Measurements from ENCODE around the gene CD59.
A peak's percentile ranks its signal among the peaks of the same experiment; 100 is the strongest.
"Not testable (repeated sequence)": the region's sequence is repeated elsewhere in the genome, so short reads cannot be mapped to it uniquely, and the experiment has no call there.

The CD59 gene

DNA sequence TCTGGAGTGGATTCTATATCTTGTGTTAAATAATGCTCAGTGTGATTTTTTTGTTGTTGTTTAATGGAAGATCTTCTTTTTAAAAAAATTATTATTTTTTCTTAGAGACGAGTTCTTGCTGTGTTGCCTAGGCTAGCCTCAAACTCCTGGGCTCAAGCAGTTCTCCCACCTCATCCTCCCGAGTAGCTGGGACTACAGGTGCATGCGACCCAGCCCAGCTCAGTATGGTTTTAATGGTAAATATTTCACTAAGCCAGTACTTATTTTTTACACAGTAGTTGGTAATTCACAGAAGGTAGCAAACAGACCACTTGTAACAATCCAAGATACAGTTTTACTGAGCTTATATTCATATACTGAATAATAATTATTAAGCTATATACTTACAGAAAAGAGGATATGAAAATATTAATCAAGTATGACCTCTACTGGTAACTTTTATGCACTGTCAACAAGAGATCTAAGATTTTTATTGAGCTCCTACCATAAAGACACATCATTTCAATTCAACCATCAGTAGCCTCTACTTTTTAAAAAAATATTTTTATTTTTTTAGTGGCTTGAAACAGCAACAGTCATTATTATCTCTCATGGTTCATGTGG lies 6.1 kb upstream of the CD59 start:
- peak; percentile 39 for DNase-seq

DNA sequence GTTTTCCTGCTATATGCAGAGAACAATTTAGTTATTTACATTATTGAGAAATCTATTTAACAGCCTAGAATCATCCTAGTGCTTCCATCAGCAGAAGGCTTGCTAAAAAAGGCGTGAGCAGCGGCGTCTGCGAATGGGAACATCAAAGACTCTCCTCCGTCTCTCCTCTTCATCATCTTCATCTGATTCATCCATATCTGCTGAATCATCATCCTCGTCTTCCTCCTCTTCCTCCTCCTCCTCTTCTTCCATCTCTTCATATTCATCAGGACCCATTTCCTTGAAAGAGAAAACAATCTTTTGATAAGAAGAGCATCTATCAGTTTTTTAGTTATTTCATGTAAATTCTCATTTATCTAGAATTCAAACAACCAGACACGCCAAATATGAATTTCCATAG lies 5.6 kb upstream of the CD59 start:
- no peak for DNase-seq

DNA sequence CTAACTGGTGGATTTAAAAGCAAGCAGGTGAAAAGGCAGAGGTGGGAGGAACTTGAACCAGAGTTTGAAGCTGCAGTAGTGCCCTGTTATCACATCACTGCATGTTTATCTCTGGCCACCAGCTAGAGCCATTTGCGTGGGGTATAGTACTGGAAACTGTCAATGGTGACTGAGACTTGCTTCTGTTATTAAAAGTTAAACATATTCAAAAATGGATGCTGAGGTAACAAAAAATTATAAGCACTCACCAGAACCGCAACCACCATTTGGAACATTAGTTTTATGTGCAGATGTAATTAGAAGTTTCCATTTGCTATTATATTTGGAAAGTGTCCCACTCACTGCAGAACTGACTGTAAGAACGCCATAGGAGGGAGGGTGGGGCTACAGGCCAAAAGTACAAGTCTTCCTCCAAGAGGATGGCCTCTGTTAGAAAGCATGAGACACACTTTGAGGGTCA lies 1.2 kb upstream of the CD59 start:
- DNase-seq: no peak

DNA sequence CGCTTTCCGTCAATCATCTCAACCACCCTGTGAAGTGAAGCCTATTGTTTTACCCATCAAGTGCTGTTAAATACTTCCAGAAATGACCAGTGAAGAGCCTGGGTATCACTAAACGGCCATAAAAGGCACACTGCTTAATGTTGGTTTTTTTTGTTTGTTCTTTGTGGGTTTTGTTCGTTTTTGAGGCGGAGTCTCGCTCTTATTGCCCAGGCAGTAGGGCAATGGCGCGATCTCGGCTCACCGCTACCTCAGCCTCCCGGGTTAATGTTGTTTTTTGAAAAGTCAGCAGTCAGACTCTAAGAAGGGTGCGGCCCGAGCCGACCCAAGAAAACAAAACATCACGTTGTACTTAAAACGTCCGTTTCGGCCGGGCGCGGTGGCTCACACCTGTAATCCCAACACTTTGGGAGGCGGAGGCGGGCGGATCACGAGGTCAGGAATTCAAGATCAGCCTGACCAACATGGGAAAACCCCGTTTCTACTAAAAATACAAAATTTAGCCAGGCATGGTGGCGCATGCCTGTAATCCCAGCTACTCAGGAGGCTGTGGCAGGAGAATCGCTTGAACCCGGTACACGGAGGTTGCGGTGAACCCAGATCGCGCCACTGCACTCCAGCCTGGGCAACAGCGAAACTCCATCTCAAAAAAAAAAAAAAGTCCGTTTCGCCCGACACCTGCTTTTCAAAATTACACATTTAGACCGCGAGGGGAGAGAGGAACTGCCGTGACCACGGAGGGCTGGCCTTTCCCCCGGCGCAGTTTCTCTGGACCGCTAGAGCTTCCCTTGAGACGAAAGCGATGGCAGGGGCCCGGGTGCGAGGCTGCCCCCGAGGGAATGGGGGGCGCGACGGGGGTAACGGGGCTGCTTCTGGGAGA lies 714 bp downstream of the CD59 start:
- peak; percentile 38 for DNase-seq

DNA sequence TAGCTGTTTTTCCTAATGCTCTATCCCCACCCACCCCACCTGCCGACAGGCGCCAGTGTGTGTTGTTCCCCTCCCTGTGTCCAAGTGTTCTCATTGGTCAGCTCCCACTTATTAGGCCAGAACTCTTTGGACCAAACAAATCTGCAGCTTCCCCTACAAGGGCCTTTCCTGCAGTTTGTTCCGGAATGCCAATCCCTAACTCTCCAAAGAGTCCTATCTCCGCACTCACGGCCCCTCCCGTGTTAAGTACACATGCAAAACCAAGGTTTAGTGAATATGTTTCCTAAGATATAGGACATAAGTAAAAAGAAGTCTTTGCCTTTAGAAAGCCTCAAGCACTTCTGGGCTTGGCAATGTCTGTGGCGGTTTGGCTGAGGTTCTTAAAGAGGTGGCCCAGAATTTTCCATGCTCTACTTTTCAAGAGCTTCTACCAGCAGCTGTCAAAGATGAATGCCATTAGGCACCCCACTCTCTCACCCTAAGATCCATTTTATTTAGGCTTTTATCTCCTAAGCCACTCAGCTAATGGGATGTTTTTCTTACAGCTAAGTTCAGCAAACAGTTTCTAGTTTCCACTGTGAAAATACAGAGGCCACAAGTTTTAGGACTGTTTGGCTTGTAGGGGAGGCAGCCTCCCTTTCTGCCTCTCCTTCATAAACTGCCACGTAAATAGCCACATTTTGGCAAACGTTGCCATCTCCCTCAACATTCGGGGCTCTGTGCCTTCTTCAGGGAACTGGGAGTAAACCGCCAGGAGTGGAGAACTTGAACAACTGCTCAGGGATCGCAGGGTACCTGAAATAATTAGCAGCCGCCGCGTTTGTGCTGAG lies 1.6 kb downstream of the CD59 start:
- no peak for DNase-seq

DNA sequence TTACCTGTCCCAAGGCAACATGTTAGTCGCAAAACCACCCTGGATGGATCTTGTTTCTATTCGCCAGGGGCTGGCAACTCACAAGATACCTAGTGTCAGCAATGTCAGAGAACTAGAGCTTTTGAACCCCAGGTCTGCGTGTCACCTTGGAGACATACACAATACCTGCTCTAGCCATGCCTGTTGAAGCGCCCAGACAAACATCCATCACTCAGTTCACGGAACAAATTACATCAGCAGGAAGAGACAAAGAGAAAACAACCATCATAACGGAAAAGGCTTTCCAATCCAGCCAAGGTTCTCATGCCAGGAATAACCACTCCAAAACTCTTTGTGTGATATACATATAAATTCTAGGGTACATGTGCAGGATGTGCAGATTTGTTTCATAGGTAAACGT lies 2.2 kb downstream of the CD59 start:
- no peak for DNase-seq

DNA sequence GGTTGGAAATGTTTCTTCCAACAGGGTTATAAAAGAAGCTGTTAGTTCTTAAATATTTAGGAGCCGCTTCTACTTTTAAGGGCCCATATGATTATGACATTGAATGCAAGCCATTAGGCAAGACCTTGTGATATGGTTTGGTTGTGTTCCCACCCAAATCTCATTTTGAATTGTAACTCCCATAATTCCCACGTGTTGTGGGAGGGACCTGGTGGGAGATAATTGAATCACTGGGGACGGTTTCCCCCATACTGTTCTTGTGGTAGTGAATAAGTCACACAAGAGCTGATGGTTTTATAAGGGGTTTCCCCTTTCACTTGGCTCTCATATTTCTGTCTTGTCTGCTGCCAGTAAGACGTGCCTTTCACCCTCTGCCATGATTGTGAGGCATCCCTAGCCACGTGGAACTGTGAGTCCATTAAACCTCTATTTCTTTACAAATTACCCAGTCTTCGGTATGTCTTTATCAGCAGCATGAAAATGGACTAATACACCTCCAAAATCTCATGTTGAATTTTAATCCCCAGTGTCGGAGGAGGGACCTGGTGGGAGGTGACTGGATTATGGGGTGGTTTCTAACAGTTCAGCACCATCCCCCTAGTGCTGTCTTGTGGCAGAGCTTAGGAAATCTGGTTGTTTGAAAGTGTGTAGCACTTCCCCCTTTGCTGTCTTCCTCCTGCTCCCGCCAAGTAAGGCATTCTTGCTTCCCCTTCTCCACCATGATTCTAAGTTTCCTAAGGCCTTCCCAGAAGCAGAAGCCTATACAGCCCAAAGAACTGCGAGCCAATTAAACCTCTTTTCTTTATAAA lies 4.3 kb downstream of the CD59 start:
- DNase-seq: no peak

DNA sequence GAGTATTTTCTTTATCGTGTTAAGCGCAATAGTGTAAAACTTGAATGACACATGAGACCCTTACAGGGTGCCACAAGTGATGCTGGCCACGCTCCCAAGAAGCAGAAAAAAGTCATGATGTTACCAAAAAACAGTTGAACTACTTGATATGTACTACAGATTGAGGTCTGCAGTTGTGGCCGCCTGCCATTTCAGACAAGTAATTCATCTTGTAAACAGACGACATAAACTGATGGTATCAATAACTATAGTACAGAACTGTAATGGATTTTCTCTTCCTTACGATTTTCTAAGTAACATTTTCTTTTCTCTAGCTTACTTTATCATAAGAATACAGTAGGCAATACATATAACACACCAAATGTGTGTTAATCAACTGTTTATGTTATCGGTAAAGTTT lies 5.5 kb downstream of the CD59 start:
- DNase-seq: no peak

DNA sequence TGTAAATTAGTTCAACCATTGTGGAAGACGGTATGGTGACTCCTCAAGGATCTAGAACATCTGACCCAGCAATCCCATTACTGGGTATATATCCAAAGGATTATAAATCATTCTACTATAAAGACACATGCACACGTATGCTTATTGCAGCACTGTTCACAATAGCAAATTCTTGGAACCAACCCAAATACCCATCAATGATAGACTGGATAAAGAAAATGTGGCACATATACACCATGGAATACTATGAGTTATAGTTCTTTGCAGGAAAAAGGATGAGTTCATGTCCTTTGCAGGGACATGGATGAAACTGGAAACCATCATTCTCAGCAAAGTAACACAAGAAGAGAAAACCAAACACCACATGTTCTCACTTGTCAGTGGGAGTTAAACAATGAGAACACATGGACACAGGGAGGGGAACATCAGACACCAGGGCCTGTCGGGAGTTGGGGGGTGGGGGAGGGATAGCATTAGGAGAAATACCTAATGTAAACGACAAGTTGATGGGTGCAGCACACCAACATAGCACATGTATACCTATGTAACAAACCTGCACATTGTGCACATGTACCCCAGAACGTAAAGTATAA lies 7.1 kb downstream of the CD59 start:
- DNase-seq: not testable (repeated sequence)

DNA sequence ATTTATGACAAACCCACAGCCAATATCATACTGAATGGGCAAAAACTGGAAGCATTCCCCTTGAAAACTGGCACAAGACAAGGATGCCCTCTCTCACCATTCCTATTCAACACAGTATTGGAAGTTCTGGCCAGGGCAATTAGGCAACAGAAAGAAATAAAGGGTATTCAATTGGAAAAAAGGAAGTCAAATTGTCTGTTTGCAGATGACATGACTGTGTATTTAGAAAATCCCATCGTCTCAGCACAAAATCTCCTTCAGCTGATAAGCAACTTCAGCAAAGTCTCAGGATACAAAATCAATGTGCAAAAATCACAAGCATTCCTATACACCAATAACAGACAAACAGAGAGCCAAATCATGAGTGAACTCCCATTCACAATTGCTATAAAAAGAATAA lies 8.7 kb downstream of the CD59 start:
- not testable (repeated sequence) for DNase-seq

DNA sequence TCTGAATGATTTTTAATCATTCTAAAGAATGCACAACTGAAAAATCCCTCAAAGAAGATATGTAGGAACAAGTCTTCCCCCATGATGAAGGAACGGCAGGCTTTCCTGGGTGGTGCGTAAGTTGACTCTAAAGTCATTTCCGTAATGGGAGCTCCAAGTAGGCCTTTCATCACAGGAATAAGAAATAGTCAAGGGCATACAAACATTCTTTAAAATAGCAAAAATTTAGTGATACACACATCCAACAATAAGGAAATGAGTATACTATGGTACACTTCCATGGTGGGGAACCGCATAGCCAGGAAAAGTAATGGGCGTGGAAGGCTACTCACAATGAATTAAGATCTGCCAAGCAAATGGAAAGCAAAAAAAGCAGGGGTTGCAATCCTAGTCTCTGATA lies 10.7 kb downstream of the CD59 start:
- DNase-seq: no peak

DNA sequence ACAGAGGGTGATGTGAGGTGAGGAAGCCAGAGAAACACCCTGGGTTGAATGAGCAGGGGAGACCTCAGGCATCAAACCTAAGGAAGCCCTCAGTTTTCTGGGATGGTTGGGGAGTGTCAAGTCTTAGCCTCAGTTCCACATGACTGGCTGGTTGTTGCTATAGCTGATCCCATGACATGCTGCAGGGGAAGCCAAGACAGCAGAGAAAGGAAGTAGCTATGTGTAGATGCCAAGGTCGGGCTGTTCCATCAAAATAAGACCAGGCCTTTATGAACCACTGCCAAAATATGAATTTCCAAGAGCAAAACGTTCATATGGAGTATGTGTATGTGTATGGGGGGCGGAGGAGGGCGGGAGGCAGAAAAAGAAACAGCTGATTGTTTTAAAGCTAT lies 11.6 kb downstream of the CD59 start:
- no peak for DNase-seq

DNA sequence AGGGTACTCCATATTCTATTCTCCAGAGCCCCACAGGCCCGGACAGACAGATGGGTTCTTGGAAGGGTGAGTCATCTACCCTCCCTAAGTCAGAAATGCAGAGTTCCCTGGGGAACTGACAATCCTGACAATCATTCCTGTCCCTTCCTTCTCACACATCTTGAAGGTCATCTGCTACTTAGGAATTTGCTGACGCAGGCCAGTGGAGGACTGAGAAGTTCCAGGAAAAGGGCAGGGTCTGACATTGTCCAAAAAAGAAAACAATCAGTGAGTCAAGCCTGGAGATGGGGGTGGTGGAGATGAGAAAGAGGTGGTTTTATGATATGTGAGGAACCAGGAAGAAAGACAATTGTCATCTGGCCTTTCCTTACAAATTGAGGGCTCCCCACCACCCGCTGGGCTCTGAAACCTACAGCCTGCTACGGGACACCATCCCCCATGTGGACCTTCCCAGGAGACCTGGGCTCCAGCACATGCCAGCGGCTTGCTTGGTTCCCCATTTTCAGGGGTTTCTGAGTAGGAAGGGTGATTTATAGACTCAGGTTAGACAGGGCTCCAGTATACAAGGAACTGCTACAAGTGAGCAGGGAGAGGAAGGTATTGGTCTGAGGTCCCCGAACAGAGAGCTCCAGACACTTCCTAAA lies 12.9 kb downstream of the CD59 start:
- no peak for DNase-seq

DNA sequence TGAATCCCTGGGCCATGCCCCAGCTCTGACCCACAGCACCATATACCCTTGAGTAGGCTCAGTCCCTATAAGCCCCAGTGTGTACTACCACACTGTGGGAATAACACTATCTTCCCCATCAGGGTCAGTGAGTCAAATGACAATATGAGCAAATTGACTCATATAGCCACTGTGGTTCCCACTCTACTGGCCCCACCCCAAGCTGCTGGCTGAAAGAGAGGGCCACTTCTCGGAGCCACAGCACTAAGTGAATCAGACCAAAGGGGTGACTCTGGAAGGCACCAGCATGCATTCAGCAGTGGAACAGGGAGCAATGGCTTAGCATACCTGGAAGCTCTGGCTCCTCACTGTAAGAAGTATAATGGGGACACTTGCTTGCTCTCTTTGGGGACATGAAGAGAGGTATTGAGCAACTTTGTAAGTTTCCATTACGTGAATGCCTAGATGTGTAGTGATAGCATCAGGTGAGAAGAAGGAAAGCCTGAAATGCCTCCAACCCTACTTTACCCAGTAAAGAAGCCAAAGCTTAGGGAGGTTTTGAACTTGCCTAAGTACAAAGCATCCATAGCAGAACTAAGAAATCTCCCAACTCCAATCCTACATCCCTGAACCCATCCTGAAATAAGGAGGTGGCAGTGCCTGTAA lies 13.5 kb downstream of the CD59 start:
- DNase-seq: peak; percentile 24

DNA sequence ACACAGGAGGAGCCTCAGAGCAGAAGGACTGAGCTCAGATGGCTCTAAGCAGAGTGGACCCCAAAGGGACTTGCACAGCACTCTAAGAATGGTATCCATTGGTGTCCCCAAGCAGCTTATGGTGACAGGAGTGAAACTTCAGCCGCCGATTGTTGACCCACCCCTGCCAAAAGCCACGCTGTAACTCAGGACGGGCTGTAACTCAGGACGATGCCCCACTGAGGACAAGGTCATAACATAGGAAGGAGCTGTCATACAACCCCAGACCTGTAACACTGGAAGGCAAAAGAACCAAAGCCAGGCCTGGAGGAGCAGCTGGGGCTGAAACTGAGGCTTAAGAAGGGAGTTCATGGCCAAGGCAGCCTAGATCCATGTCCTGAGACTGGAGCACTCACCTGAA lies 14.2 kb downstream of the CD59 start:
- DNase-seq: no peak

DNA sequence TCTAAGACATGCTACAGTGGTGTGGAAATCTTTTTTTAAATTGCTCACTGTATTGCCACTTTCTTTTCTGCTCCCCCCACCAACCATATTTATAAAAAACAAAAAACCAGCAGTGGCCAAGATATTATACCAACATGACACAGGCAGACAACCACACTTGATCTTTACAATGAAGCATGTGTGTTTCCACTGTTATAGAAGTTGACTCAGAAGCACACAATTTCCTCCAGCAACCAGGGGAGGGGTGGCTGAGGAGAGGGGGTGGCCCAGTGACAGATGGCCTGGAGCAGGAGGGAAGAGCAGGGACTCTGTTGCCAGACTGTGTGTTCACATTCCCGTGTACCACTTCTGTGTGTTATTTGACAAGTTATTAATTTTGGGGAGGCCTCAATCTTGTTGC lies 14.8 kb downstream of the CD59 start:
- no peak for DNase-seq

DNA sequence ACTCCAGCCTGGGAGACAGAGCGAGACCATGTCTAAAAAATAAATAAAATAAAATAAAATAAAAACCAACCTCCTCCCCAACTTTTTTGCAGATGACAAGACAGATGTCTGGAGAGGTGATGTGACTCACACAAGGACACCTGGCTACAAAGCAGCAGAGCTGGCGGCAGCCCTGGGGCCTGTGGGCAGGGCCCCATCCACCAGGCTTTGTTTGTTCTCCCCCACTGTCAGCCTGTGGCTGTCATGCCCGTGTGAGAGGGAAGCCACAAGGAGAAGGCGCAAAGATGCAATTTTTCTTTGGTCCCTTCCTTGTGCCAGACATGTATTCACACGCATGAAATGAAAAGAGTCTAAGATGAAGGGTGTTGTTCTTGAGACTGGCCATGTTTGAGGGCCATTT lies 16.6 kb downstream of the CD59 start:
- no peak for DNase-seq

DNA sequence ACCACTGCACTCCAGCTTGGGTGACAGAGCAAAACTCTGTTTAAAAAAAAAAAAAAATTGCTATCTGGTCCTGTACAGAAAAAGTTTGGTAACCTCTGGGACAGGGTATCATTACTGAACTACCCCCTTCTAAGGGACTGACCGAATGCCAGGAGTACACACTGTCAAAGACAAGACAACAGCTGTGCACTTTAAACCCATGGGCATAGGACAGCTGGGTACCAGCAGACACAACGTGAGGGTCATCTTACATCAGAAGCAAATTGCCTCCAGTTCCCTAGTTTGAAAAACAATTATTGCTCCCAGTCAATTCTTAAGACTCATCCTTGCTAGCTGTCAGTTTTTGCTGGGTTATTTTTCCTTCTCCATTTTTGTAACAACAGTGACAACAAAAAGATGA lies 17.8 kb downstream of the CD59 start:
- no peak for DNase-seq

DNA sequence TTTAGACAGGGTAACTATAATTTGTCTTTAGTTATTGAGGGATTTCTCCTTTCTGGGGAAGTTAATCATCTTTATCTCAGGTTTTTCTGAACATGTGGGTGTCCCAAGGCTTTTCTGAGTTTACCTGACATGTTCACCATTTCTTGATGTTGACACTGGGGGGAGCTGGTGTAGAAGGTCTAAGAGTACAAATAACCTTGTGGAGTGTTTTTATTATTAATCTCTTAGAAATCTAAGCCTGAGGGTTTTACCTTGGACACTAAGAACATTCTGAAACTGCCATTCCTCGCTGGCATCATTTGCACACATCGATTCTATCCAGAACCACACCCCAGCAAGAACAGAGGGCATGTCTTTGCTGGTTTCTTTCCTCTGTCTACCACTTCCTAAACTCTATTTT lies 20.0 kb downstream of the CD59 start:
- DNase-seq: peak; percentile 28

DNA sequence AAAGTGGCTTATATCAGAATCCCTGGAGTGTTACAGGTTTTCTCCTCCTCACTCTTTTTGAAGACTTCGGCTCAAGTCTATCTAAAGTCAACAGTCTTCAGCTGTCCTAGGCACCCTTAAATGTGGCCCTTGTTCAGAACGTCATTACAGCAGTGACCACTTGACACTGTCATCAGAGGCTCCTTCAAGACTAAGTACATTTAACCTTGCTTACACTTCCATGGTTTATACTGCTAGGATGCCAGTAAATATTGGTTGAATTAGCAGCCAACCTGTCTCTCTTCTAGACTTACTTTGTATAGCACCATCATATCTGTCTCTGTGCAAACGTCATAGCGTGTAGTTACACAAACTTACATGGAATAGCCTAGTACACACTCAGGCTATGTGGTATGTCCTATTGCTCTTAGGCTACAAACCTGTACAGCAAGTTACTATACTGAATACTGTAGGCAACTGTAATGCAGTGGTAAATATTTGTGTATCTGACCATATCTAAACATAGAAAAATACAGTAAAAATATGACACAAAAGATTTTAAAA lies 22.3 kb downstream of the CD59 start:
- DNase-seq: no peak

Data from CD4-positive, alpha-beta T cell treated with Interleukin-4 for 4 hours (primary cell).